DOHH2 (cell line): ENCODE results near the gene KIAA0408.

Experiments used
- H3F3A ChIP-seq: fragments of 200-600 bp; sonication (generic), shearing (Covaris generic); 2 replicates; pipeline ENCODE4 v1.6.0; 2016; ENCODE audit warnings: antibody characterized with exemption, mild to moderate bottlenecking; ENCODE audit not compliant: control insufficient read depth, insufficient read depth
- H3K27ac ChIP-seq: fragments of 200-600 bp; sonication (generic); 2 replicates; pipeline ENCODE4 v1.5.1; 2014; ENCODE audit warnings: low read depth, mild to moderate bottlenecking, low read length, moderate library complexity
- H3K27me3 ChIP-seq: fragments of 200-600 bp; sonication (generic); 2 replicates; pipeline ENCODE4 v1.6.1; 2014; ENCODE audit warnings: mild to moderate bottlenecking, low read length, mixed read lengths; ENCODE audit not compliant: control insufficient read depth
- H3K36me3 ChIP-seq: fragments of 200-600 bp; sonication (generic); 2 replicates; pipeline ENCODE4 v1.6.1; 2014; ENCODE audit warnings: mild to moderate bottlenecking, low read length, moderate library complexity, mixed read lengths; ENCODE audit not compliant: control insufficient read depth
- H3K4me1 ChIP-seq: fragments of 200-600 bp; sonication (generic); 2 replicates; pipeline ENCODE4 v1.6.1; 2014; ENCODE audit warnings: mild to moderate bottlenecking, low read length, mixed read lengths; ENCODE audit not compliant: control insufficient read depth
- H3K4me2 ChIP-seq: fragments of 200-600 bp; sonication (generic); 2 replicates; pipeline ENCODE4 v1.6.0; 2014; ENCODE audit warnings: mild to moderate bottlenecking, low read length, moderate library complexity
- H3K4me3 ChIP-seq: fragments of 200-600 bp; sonication (generic); 2 replicates; pipeline ENCODE4 v1.5.1; 2014; ENCODE audit warnings: mild to moderate bottlenecking, low read length, mixed read lengths
- H3K79me2 ChIP-seq: fragments of 200-600 bp; sonication (generic); 2 replicates; pipeline ENCODE4 v1.6.1; 2014; ENCODE audit warnings: mild to moderate bottlenecking, low read length, mixed read lengths; ENCODE audit not compliant: control insufficient read depth
- H3K9me2 ChIP-seq: fragments of 200-600 bp; sonication (generic); replicated peaks from 2 replicates; pipeline ENCODE4 v1.6.1; 2014; ENCODE audit warnings: mild to moderate bottlenecking, low read length, mixed read lengths; ENCODE audit not compliant: control insufficient read depth
- H3K9me3 ChIP-seq: fragments of 200-600 bp; sonication (generic); 2 replicates; pipeline ENCODE4 v1.6.1; 2014; ENCODE audit warnings: antibody characterized with exemption, low read length, mixed read lengths; ENCODE audit not compliant: control insufficient read depth, insufficient read depth
- H4K20me1 ChIP-seq: fragments of 200-600 bp; sonication (generic); 2 replicates; pipeline ENCODE4 v1.6.0; 2014; ENCODE audit warnings: low read depth, mild to moderate bottlenecking, antibody characterized with exemption, low read length, moderate library complexity; ENCODE audit not compliant: control insufficient read depth, insufficient read depth
- CTCF ChIP-seq: fragments of 200-600 bp; sonication (generic); IDR thresholded peaks from one replicate; pipeline ENCODE4 v1.5.1; 2014; ENCODE audit warnings: antibody characterized with exemption, mild to moderate bottlenecking, low read depth, low read length; ENCODE audit not compliant: poor library complexity, severe bottlenecking
- EZH2phosphoT487 ChIP-seq: fragments of 200-600 bp; sonication (generic); IDR thresholded peaks from 2 replicates; pipeline ENCODE4 v1.6.1; 2017; ENCODE audit warnings: borderline replicate concordance, mild to moderate bottlenecking, antibody characterized with exemption, low read length, moderate library complexity, mixed read lengths

KIAA0408 gene

GRCh38 chr6:127496471-127496870, 37.3 kb upstream of the KIAA0408 start:
- Histone ChIP-seq H4K20me1 (no peaks in the 10 kb centered on the region), H3K4me3 (no peak overlapping the region), H3K4me1 (no peaks in the 10 kb centered on the region), H3K36me3 (no peaks in the 10 kb centered on the region), H3K27ac (no peak overlapping the region), H3K9me3 (no peaks in the 10 kb centered on the region), H3K27me3 (peaks cover 4% of the 10 kb centered on the region; the same call in 1 of the 2 replicates), H3K4me2 (no peak overlapping the region), H3F3A (no peaks in the 10 kb centered on the region), H3K79me2 (no peaks in the 10 kb centered on the region), H3K9me2 (no peaks in the 10 kb centered on the region)
- TF ChIP-seq EZH2phosphoT487 (no peak), CTCF (no peak)

GRCh38 chr6:127494240-127494767, 35.1 kb upstream of the KIAA0408 start:
- Histone ChIP-seq H3K27ac (no peak overlapping the region), H3K9me3 (no peaks in the 10 kb centered on the region), H3K9me2 (no peaks in the 10 kb centered on the region), H3K4me2 (no peak overlapping the region), H3K36me3 (no peaks in the 10 kb centered on the region), H3K4me3 (no peak overlapping the region), H3K4me1 (no peaks in the 10 kb centered on the region), H4K20me1 (no peaks in the 10 kb centered on the region), H3K27me3 (no peaks in the 10 kb centered on the region), H3F3A (no peaks in the 10 kb centered on the region), H3K79me2 (no peaks in the 10 kb centered on the region)
- TF ChIP-seq EZH2phosphoT487 (no peak), CTCF (no peak)

- TF ChIP-seq EZH2phosphoT487 (no peak), CTCF (no peak)
- no peaks in the 10 kb centered on the region for H3K9me3 ChIP-seq
- H3K4me3 ChIP-seq: no peak overlapping the region
- H3K79me2 ChIP-seq: no peaks in the 10 kb centered on the region
- H3F3A ChIP-seq: no peaks in the 10 kb centered on the region
- peaks cover 3% of the 10 kb centered on the region; the same call in 1 of the 2 replicates for H3K27me3 ChIP-seq
- no peak overlapping the region for H3K4me2 ChIP-seq
- H3K36me3 ChIP-seq: no peaks in the 10 kb centered on the region
- H3K9me2 ChIP-seq: no peaks in the 10 kb centered on the region
- no peaks in the 10 kb centered on the region for H3K4me1 ChIP-seq
- no peak overlapping the region for H3K27ac ChIP-seq
- H4K20me1 ChIP-seq: no peaks in the 10 kb centered on the region
Observed at GRCh38 chr6:127489248-127489647, 30.1 kb upstream of the KIAA0408 start.
